Epithelial cell of esophagus (primary cell): ENCODE results near the gene FRK.

ENCODE experiments used
- DNase-seq: peaks from one replicate; pipeline ENCODE4 v3.0.0; 2010; ENCODE audit warnings: low read depth
- H3K4me3 ChIP-seq: 2 replicates; pipeline ENCODE4 v1.5.1; 2011; ENCODE audit warnings: mild to moderate bottlenecking, low read length, control low read depth
- CTCF ChIP-seq: IDR thresholded peaks from 2 replicates; pipeline ENCODE4 v1.5.1; 2011; ENCODE audit warnings: low read depth, mild to moderate bottlenecking, low read length, control low read depth, inconsistent platforms; ENCODE audit not compliant: insufficient read depth; ENCODE audit errors: missing control alignments

The FRK gene

GRCh38 chr6:116074732-116075390, 14.2 kb upstream of the FRK start:
- no peak for TF ChIP-seq CTCF
- no peak overlapping the region for H3K4me3 ChIP-seq
- peak; percentile 60 for DNase-seq

- no peak overlapping the region for H3K4me3 ChIP-seq
- peak; percentile 88 for DNase-seq
- no peak for TF ChIP-seq CTCF
Measured at GRCh38 chr6:116073765-116074440, 13.2 kb upstream of the FRK start.

GRCh38 chr6:116072368-116072767, 11.7 kb upstream of the FRK start:
- TF ChIP-seq CTCF = no peak
- DNase-seq = peak; percentile 27
- H3K4me3 ChIP-seq = no peak overlapping the region

GRCh38 chr6:116070616-116071389, 10.1 kb upstream of the FRK start:
- peak; percentile 48 for DNase-seq
- TF ChIP-seq CTCF = no peak
- no peak overlapping the region for H3K4me3 ChIP-seq

- no peak overlapping the region for H3K4me3 ChIP-seq
- DNase-seq = no peak
- no peak for TF ChIP-seq CTCF
Measured at GRCh38 chr6:116070101-116070500, 9.4 kb upstream of the FRK start.

GRCh38 chr6:116066789-116067188, 6.1 kb upstream of the FRK start:
- no peak for TF ChIP-seq CTCF
- DNase-seq = no peak
- no peak overlapping the region for H3K4me3 ChIP-seq
